GM12875 (cell line): ENCODE results near the gene GNG13.
"Not testable (repeated sequence)": the region's sequence is repeated elsewhere in the genome, so short reads cannot be mapped to it uniquely, and the experiment has no call there.

Source experiments
- H3K4me3 ChIP-seq: one replicate; pipeline ENCODE4 v1.5.1; 2011; ENCODE audit warnings: low read depth, low read length, control low read depth
- CTCF ChIP-seq: IDR thresholded peaks from 2 replicates; pipeline ENCODE4 v1.5.1; 2011; ENCODE audit warnings: low read depth, mild to moderate bottlenecking, control low read depth, inconsistent platforms, low read length, moderate library complexity, borderline replicate concordance; ENCODE audit not compliant: insufficient read depth

Gene GNG13

GRCh38 chr16:824194-824593, 23.7 kb upstream of the GNG13 start:
- TF ChIP-seq CTCF = no peak
- no peak overlapping the region for H3K4me3 ChIP-seq

- TF ChIP-seq CTCF = no peak
Observed at GRCh38 chr16:822909-823297, 22.4 kb upstream of the GNG13 start.

GRCh38 chr16:822174-822908, 21.8 kb upstream of the GNG13 start:
- no peak for TF ChIP-seq CTCF
- no peak overlapping the region for H3K4me3 ChIP-seq

More at GRCh38 chr16:822909-823297, 22.4 kb upstream of the GNG13 start:
- H3K4me3 ChIP-seq = no peak overlapping the region

GRCh38 chr16:821751-822150, 21.2 kb upstream of the GNG13 start:
- TF ChIP-seq CTCF = no peak
- no peak overlapping the region for H3K4me3 ChIP-seq

- no peak overlapping the region for H3K4me3 ChIP-seq
- TF ChIP-seq CTCF = no peak
Observed at GRCh38 chr16:820748-821147, 20.2 kb upstream of the GNG13 start.

GRCh38 chr16:820044-820408, 19.5 kb upstream of the GNG13 start:
- H3K4me3 ChIP-seq = not testable (repeated sequence)

GRCh38 chr16:819336-820043, 19.0 kb upstream of the GNG13 start:
- no peak overlapping the region for H3K4me3 ChIP-seq
- TF ChIP-seq CTCF = no peak
